DOHH2 (cell line): ENCODE results near the gene EEFSEC.

Experiments
- H3F3A ChIP-seq: fragments of 200-600 bp; sonication (generic), shearing (Covaris generic); 2 replicates; pipeline ENCODE4 v1.6.0; 2016; ENCODE audit warnings: antibody characterized with exemption, mild to moderate bottlenecking; ENCODE audit not compliant: control insufficient read depth, insufficient read depth
- H3K27ac ChIP-seq: fragments of 200-600 bp; sonication (generic); 2 replicates; pipeline ENCODE4 v1.5.1; 2014; ENCODE audit warnings: low read depth, mild to moderate bottlenecking, low read length, moderate library complexity
- H3K27me3 ChIP-seq: fragments of 200-600 bp; sonication (generic); 2 replicates; pipeline ENCODE4 v1.6.1; 2014; ENCODE audit warnings: mild to moderate bottlenecking, low read length, mixed read lengths; ENCODE audit not compliant: control insufficient read depth
- H3K36me3 ChIP-seq: fragments of 200-600 bp; sonication (generic); 2 replicates; pipeline ENCODE4 v1.6.1; 2014; ENCODE audit warnings: mild to moderate bottlenecking, low read length, moderate library complexity, mixed read lengths; ENCODE audit not compliant: control insufficient read depth
- H3K4me1 ChIP-seq: fragments of 200-600 bp; sonication (generic); 2 replicates; pipeline ENCODE4 v1.6.1; 2014; ENCODE audit warnings: mild to moderate bottlenecking, low read length, mixed read lengths; ENCODE audit not compliant: control insufficient read depth
- H3K4me2 ChIP-seq: fragments of 200-600 bp; sonication (generic); 2 replicates; pipeline ENCODE4 v1.6.0; 2014; ENCODE audit warnings: mild to moderate bottlenecking, low read length, moderate library complexity
- H3K4me3 ChIP-seq: fragments of 200-600 bp; sonication (generic); 2 replicates; pipeline ENCODE4 v1.5.1; 2014; ENCODE audit warnings: mild to moderate bottlenecking, low read length, mixed read lengths
- H3K79me2 ChIP-seq: fragments of 200-600 bp; sonication (generic); 2 replicates; pipeline ENCODE4 v1.6.1; 2014; ENCODE audit warnings: mild to moderate bottlenecking, low read length, mixed read lengths; ENCODE audit not compliant: control insufficient read depth
- H3K9me2 ChIP-seq: fragments of 200-600 bp; sonication (generic); replicated peaks from 2 replicates; pipeline ENCODE4 v1.6.1; 2014; ENCODE audit warnings: mild to moderate bottlenecking, low read length, mixed read lengths; ENCODE audit not compliant: control insufficient read depth
- H3K9me3 ChIP-seq: fragments of 200-600 bp; sonication (generic); 2 replicates; pipeline ENCODE4 v1.6.1; 2014; ENCODE audit warnings: antibody characterized with exemption, low read length, mixed read lengths; ENCODE audit not compliant: control insufficient read depth, insufficient read depth
- H4K20me1 ChIP-seq: fragments of 200-600 bp; sonication (generic); 2 replicates; pipeline ENCODE4 v1.6.0; 2014; ENCODE audit warnings: low read depth, mild to moderate bottlenecking, antibody characterized with exemption, low read length, moderate library complexity; ENCODE audit not compliant: control insufficient read depth, insufficient read depth
- CTCF ChIP-seq: fragments of 200-600 bp; sonication (generic); IDR thresholded peaks from one replicate; pipeline ENCODE4 v1.5.1; 2014; ENCODE audit warnings: antibody characterized with exemption, mild to moderate bottlenecking, low read depth, low read length; ENCODE audit not compliant: poor library complexity, severe bottlenecking
- EZH2phosphoT487 ChIP-seq: fragments of 200-600 bp; sonication (generic); IDR thresholded peaks from 2 replicates; pipeline ENCODE4 v1.6.1; 2017; ENCODE audit warnings: borderline replicate concordance, mild to moderate bottlenecking, antibody characterized with exemption, low read length, moderate library complexity, mixed read lengths

The EEFSEC gene

DNA sequence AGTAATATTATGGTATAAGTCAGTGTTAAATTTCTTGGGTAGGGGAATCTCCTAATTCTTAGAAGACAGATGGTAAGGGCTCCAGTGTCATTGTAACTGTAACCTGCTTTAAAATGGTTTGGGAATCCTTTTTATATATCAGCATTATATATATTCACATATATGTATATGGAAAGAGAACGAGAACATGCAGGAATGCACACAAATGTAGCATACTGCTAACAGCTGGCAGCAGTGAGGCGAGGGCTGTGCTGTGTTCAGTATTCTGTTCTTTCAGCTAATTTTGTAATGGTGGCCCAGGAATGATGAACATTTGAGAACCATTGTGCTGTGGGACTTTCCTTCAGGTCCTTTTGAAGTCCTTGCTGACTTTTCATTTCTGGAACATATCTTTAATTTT, 60.8 kb downstream of the EEFSEC start:
- Histone ChIP-seq H3K36me3 (no peaks in the 10 kb centered on the region; the same call in 1 of the 2 replicates), H3F3A (no peaks in the 10 kb centered on the region), H3K4me3 (no peak overlapping the region), H3K27me3 (no peaks in the 10 kb centered on the region), H3K4me2 (no peak overlapping the region), H3K9me2 (no peaks in the 10 kb centered on the region), H3K79me2 (peaks cover 6% of the 10 kb centered on the region), H4K20me1 (no peaks in the 10 kb centered on the region), H3K4me1 (no peaks in the 10 kb centered on the region), H3K9me3 (no peaks in the 10 kb centered on the region), H3K27ac (no peak overlapping the region)
- TF ChIP-seq EZH2phosphoT487 (no peak), CTCF (no peak)

GRCh38 chr3:128215290-128215689, 62.0 kb downstream of the EEFSEC start:
- Histone ChIP-seq H3K36me3 (no peaks in the 10 kb centered on the region; the same call in 1 of the 2 replicates), H3K79me2 (peaks cover 6% of the 10 kb centered on the region; the same call in 1 of the 2 replicates), H3K4me3 (no peak overlapping the region), H3K4me1 (no peaks in the 10 kb centered on the region), H4K20me1 (no peaks in the 10 kb centered on the region), H3K4me2 (no peak overlapping the region), H3F3A (no peaks in the 10 kb centered on the region), H3K27me3 (no peaks in the 10 kb centered on the region), H3K9me3 (no peaks in the 10 kb centered on the region), H3K9me2 (no peaks in the 10 kb centered on the region), H3K27ac (no peak overlapping the region)
- no peak for TF ChIP-seq EZH2phosphoT487
- TF ChIP-seq CTCF: no peak

- Histone ChIP-seq H4K20me1 (no peaks in the 10 kb centered on the region), H3K4me3 (no peak overlapping the region), H3K79me2 (peaks cover 6% of the 10 kb centered on the region; the same call in 1 of the 2 replicates), H3K27me3 (no peaks in the 10 kb centered on the region), H3K36me3 (no peaks in the 10 kb centered on the region; the same call in 1 of the 2 replicates), H3K9me2 (no peaks in the 10 kb centered on the region), H3K9me3 (no peaks in the 10 kb centered on the region), H3K27ac (no peak overlapping the region), H3F3A (no peaks in the 10 kb centered on the region), H3K4me2 (no peak overlapping the region), H3K4me1 (no peaks in the 10 kb centered on the region)
- TF ChIP-seq EZH2phosphoT487: no peak
- no peak for TF ChIP-seq CTCF
These were observed 62.7 kb downstream of the EEFSEC start for GRCh38 chr3:128215800-128216495.
